ENCODE measurements around the gene DYSF.

DYSF gene

DNA sequence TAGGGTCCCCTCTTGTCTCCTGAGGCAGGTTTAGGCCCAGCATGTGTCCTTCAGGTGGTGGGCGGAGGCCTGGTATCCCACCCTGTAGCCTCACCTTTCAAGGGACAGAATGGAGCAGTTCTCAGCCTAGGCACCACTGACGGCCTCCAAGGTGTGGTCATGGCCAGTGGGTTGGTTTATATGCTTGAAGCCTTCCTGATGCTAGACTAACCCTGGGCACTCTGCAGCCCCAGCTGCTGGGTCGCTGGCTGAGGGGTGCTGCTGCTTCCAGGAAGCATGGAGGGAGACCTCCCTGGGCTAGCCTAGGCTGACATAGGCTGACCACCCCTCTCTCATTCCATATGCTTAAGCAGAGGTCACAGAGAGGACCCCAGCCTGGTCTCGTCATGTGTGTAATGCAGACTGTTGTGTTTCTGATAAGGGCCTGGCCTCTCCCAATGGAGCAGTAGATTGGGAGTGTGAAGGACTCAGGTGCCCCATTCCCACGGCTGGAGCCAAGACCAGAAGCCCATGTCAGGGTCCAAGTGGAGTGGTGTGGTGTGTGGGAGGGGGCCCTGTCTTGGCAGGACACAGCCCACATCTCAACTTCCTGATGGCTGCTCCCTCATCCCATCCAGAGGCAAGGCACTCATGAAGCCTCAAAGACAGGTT is 206.6 kb downstream of the DYSF start:
- no peak for DNase-seq
- TF ChIP-seq GATA1 (IDR thresholded peaks at IDR 0.05; ENCODE audit: low read depth, low read length) (no peak), POLR2A (IDR thresholded peaks at IDR 0.05; ENCODE audit: low read length) (no peak)

DNA sequence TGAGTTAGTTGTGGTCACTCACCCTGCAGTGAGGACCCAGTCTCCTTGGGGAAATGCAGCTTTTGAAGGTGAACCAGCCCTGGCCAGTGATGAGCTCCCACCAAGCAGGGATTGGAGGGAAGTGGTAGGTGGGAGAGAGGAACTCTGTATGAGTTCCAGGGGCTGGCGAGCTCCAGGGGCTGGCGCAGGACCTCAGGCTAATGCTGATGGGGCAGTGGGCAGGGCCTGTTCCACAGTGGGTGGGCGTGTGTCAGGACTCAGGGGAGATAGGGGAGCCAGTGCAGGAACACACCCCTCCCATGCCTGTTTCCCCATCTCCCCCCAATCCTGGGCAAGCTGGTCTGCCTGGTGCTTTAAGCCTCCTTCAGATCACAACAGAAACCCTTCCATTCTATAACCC is 208.4 kb downstream of the DYSF start:
- DNase-seq, result no peak
- TF ChIP-seq POLR2A (IDR thresholded peaks at IDR 0.05; ENCODE audit: low read length), result no peak
- no peak for TF ChIP-seq GATA1 (IDR thresholded peaks at IDR 0.05; ENCODE audit: low read depth, low read length)

DNA sequence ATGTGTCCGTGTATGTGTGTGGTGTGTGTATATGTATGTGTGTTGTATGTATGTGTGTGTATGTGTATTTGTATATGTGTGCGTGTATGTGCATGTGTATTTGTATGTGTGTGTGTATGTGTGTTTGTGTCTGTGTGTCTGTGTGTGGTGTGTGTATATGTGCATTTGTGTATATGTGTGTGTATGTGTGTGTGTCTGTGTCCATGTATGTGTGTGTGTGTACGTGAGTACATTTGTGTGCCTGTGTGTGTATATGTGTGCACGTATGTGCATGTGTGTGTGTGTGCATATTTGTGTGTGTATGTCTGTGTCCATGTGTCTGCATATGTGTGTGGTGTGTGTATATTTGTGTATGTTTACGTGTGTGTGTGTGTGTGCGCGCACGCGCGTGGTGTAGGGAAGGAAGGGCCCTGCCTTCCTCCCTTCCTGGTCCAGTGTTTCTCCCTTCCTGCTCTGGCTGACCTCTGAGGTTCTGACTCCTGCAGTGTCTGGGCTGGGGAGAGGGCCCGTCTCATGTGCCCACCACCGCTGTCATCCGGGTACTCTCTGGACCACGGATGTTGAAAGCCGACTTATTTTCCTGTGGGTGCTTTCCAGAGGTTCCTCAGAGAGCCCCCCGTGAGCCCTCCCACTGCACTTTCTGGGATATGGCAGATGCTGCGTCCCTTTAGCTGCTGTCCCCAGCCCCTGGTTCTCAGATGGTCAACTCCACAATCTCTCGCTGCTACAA is 209.5 kb downstream of the DYSF start:
- no peak for DNase-seq

DNA sequence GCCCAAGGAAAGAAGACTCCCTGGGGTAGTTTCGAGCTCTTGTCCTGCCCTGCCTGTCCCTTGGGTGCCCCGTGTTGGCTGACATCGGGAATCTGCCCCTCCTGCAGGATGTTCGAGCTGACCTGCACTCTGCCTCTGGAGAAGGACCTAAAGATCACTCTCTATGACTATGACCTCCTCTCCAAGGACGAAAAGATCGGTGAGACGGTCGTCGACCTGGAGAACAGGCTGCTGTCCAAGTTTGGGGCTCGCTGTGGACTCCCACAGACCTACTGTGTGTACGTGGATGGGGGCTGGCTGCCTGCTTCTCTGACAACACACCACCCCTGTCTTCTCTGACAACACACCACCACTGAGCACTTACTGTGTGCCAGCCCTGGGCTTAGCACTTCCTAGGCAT is 210.8 kb downstream of the DYSF start:
- no peak for DNase-seq
- TF ChIP-seq GATA1 (IDR thresholded peaks at IDR 0.05; ENCODE audit: low read depth, low read length) (no peak), POLR2A (IDR thresholded peaks at IDR 0.05; ENCODE audit: low read length) (no peak)

More for the DNA sequence above, 209.5 kb downstream of the DYSF start:
- no peak for TF ChIP-seq POLR2A (IDR thresholded peaks at IDR 0.05; ENCODE audit: low read length)
- TF ChIP-seq GATA1 (IDR thresholded peaks at IDR 0.05; ENCODE audit: low read depth, low read length), result no peak

DNA sequence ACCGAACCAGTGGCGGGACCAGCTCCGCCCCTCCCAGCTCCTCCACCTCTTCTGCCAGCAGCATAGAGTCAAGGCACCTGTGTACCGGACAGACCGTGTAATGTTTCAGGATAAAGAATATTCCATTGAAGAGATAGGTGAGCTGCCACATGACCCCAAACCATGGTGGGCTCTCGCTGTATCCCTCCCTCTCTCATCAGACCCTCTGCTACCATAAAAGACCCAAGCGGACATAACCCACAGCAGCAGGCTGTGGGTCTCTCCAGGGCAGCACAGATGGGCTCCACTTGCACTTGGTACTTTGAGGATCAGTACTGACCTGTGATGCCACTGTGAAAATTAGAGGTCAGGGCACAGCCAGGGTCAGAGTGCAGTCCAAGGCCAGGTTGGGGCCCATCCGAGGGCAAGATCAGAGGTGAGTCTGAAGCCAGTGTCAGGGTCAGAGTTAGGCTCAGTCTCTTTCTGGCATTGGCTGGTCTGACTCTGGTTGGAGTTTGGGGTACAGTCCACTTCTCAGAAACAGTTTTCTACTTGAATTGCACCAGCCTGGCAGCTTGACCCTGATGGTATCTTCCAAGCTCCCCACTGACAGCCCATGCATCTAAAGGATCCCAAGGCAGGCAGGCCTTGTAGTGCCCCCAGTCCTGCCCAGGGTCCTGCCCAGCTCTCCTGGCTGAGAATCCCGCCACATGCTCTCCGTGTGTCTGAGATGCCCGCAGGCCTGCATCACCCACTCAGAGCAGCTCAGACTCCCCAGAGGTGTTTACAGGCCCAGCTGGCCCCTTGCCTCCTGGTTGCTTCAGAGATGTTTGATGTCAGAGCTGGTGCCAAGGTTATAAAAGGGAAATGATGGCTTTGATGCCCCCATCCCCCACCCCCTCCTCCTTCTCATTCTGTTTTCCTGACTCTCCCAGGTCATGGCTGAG is 212.1 kb downstream of the DYSF start:
- TF ChIP-seq GATA1 (IDR thresholded peaks at IDR 0.05; ENCODE audit: low read depth, low read length) (no peak), POLR2A (IDR thresholded peaks at IDR 0.05; ENCODE audit: low read length) (no peak)
- no peak for DNase-seq

DNA sequence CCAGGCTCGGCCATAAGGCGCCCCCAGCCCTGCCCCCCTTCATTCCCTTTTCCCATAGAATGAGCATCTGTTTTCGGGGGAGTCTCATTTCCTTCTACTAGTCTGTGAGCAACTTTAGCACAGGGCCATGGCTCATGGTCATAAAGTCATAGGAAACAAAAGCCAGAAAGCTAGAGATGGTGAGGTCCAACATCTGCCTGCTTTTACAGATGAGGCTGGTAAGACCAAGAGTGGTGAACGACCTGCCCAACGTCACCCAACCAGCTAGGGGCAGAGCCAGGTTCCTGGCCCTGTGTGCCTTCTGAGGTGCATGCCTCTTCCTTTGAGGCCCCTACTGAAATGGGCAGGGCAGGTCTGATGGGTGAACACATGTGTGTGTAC is 212.7 kb downstream of the DYSF start:
- no peak for TF ChIP-seq GATA1 (IDR thresholded peaks at IDR 0.05; ENCODE audit: low read depth, low read length)
- TF ChIP-seq POLR2A (IDR thresholded peaks at IDR 0.05; ENCODE audit: low read length), result no peak
- no peak for DNase-seq

DNA sequence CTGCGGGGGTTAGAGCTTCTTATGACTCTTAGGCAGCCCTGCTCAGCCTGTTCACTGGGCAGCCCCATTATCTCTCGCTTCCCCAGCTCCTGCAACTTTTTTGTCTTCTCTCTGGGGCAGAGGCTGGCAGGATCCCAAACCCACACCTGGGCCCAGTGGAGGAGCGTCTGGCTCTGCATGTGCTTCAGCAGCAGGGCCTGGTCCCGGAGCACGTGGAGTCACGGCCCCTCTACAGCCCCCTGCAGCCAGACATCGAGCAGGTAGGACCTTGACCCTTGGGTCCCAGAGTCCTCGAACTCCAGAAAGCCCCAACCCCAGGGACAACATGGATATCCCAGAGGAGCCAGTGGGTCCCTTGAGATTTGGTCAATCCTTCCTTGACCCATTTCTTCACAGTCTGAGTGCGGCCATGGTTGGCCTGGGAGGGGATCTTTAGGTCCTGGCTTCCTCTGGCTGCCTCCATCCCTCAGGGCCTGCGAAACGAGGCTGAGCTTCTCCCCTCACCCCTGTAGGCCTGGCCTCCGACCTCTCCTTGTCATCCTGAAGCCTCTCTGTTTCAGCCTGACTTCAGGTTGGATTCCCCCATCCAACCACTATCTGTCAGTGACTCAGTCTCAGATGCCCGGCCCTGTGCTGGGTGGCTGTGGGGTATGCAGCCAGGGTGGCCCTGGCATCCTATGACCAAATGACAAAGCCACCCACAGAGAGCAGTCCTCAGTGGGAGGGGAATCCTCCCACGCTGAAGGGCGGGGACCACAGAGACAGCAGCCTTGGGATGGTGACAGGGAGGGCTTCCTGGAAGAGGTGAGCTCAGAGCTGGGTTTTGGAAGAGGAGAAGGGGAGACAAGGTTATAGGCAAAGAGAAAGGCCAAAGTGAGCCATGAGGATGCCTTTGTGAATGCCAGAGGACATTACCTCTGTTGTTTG is 214.2 kb downstream of the DYSF start:
- TF ChIP-seq GATA1 (IDR thresholded peaks at IDR 0.05; ENCODE audit: low read depth, low read length) (no peak), POLR2A (IDR thresholded peaks at IDR 0.05; ENCODE audit: low read length) (no peak)
- no peak for DNase-seq

DNA sequence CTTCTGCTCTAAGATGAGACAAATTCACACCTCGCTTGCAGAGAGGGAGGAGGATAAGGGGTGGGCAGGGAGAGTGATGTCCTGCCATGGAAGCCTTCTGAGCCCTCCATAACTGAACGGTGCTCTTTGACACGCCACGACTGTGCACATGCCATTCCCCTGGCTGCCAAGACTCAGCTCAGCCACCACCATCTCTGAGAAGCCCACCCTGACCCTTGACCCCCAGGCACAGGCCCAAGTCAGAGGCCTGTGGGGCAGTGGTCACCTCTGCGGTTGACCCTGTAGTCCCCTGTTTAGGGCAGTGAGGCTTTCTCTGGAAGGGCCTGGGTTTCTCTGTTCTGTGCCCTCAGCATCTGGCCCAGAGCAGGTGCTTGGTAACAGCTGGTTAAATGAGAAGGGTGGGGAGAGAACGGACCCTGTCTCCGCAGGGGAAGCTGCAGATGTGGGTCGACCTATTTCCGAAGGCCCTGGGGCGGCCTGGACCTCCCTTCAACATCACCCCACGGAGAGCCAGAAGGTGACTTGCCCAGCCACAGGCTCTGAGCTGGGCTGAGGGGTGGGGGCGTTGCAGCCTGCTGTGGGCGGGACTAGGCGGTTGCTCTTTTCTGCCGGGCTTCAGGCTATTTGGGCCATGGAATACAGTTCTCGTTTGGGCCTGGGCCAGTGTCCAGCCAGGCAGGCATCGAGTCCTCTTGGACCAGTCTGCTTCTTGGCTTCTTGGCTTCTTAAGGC is 215.1 kb downstream of the DYSF start:
- no peak for DNase-seq
- TF ChIP-seq POLR2A (IDR thresholded peaks at IDR 0.05; ENCODE audit: low read length), result no peak
- no peak for TF ChIP-seq GATA1 (IDR thresholded peaks at IDR 0.05; ENCODE audit: low read depth, low read length)

DNA sequence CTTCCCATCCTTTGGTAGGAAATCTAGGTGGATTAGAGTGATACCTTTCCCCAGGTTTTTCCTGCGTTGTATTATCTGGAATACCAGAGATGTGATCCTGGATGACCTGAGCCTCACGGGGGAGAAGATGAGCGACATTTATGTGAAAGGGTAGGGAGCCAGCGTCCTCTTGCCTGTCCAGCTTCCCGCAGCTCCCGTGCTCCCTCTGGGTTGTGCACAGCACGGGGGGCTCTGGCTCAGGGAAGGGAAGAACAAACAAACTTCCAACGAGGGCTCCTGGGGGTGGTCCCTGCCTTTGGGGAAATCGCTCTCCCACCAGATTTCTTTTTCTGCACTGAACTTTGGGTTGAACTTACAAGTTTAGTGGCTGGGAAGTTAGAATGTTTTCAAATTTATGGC is 215.7 kb downstream of the DYSF start:
- DNase-seq, result no peak
- TF ChIP-seq GATA1 (IDR thresholded peaks at IDR 0.05; ENCODE audit: low read depth, low read length), result no peak
- TF ChIP-seq POLR2A (IDR thresholded peaks at IDR 0.05; ENCODE audit: low read length), result no peak

DNA sequence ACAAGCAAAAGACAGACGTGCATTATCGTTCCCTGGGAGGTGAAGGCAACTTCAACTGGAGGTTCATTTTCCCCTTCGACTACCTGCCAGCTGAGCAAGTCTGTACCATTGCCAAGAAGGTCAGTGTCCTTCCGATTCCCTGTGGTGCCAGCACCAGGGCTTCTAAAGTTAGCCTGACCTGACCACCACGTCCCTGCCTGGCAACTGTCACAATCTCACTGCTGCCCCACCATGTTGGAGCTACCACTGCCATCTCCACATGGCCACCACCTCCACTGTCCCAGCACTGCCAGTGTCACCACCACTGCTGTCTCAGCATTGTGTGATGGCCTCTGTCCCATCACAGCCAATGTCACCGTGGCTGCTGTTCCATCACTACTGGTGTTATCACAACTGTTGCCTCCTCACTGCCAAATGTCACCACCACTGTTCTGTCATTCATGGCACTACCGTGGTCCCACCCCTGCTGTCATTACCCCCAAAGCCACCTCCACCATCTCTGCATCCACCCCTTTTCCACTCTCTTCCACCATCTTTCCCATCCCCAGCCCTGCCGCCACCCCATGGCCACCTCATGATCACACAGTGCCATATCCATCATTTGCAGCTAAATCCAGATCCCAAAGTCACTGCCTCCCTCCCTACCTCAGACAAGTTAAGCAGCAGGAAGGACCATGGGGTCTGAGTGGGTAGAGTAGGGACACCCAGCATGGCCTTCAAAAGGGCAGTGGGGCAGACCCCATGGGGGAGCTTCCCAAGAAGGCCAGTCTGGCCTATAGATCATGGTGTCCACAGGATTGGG is 216.5 kb downstream of the DYSF start:
- TF ChIP-seq POLR2A (IDR thresholded peaks at IDR 0.05; ENCODE audit: low read length), result no peak
- DNase-seq, result no peak

DNA sequence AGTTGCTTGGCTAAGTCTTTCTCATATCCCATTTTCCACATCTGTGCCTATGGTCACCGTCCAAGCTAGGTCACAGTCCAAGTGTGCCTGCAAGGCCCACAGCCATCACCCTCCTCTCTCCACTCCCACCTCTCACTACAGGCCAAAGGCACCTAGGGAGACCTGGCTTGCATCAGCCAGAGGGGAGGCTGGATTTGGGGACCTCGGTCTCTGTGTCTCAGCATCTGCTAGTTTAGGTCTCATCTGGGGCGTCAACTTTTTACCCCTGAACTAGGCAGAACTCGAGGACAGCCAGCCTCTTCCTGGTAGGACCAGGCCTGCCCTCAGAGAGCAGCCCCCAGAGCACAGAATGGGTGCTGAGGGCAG is 217.1 kb downstream of the DYSF start:
- TF ChIP-seq GATA1 (IDR thresholded peaks at IDR 0.05; ENCODE audit: low read depth, low read length) (no peak), POLR2A (IDR thresholded peaks at IDR 0.05; ENCODE audit: low read length) (no peak)

DNA sequence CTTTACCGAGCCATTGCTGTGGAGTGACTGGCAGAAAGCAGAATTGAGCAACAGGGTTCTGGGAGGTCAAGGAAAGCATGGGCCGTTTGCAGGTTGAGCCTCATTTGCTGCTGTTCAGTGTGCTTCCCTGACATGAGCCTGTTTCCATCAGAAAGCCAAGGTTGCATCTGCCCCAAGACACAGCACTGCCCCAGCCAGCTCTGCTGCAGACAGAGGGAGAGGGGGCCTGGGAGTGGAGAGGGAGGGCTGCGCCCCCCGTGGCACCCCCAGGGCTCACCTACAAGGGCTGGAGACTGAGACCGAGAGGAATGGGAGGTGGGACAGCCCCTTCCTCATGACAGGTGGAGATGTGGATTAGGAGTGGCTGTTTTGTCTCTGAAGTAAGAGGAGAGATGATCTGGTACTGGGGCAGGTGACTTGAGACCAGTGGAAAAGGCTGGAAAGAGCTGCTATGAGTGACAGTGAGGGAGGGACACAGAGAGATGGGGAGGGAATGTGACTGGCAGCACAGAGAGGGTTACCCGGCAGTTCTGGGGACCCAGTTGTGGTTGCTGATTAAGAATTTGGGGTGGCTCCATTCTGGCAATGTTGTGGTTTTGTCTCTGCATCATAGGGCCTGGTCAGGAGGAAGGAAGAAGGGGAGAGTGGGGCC is 218.0 kb downstream of the DYSF start:
- no peak for DNase-seq
- TF ChIP-seq GATA1 (IDR thresholded peaks at IDR 0.05; ENCODE audit: low read depth, low read length) (no peak), POLR2A (IDR thresholded peaks at IDR 0.05; ENCODE audit: low read length) (no peak)

More for the DNA sequence above, 217.1 kb downstream of the DYSF start:
- DNase-seq, result no peak
